Upper lobe of left lung (tissue), 6 donors: ENCODE measurements around the gene OSBPL9. TPM values are rescaled to one million over a fixed set of nuclear protein-coding genes. Genes with fewer than 3 reads are reported as not detected.
A peak's percentile ranks its signal among the peaks of the same experiment; 100 is the strongest.

Experiments
- ATAC-seq, 2 donors: fragments of 200-7000 bp; cut with Tn5 transposase; one replicate each; pipeline ENCODE4 v1.9.1; 2022; ENCODE audit warnings: mild to moderate bottlenecking in 2 of 2, moderate library complexity in 2 of 2; ENCODE audit not compliant: low FRiP score in 2 of 2
- DNase-seq, 2 donors: peaks; one replicate each; pipeline ENCODE4 v3.0.0-alpha.2; 2019 to 2020
- H3K27ac ChIP-seq, 4 donors: fragments of 200-600 bp; sonication (generic); one replicate each; pipeline ENCODE4 v1.5.1; 2016 to 2019
- H3K27me3 ChIP-seq, 4 donors: fragments of 200-600 bp; sonication (generic); one replicate each; pipeline ENCODE4 v1.5.1; 2017 to 2019
- H3K36me3 ChIP-seq, 4 donors: fragments of 200-600 bp; sonication (generic); one replicate each; pipeline ENCODE4 v1.5.1; 2016 to 2019
- H3K4me1 ChIP-seq, 4 donors: fragments of 200-600 bp; sonication (generic); one replicate each; pipeline ENCODE4 v1.5.1; 2018 to 2019
- H3K4me3 ChIP-seq, 4 donors: fragments of 200-600 bp; sonication (generic); one replicate each; pipeline ENCODE4 v1.5.1; 2017 to 2019; ENCODE audit warnings: mild to moderate bottlenecking in 2 of 4, moderate library complexity in 1 of 4
- H3K9me3 ChIP-seq, 4 donors: fragments of 200-600 bp; sonication (generic); one replicate each; pipeline ENCODE4 v1.5.1; 2018 to 2019
- EP300 ChIP-seq, 4 donors: sonication (generic); formaldehyde crosslinking; IDR thresholded peaks; one replicate each; pipeline ENCODE4 v1.5.1; 2017; ENCODE audit warnings: antibody characterized with exemption in 4 of 4, control low read depth in 2 of 4
- POLR2A ChIP-seq, 4 donors: fragments of 450-650 bp; IDR thresholded peaks; one replicate each; pipeline ENCODE4 v1.5.1; 2016 to 2017; ENCODE audit warnings: antibody characterized with exemption in 4 of 4, mild to moderate bottlenecking in 2 of 4
- POLR2AphosphoS5 ChIP-seq, 2 donors: sonication (generic); formaldehyde crosslinking; IDR thresholded peaks; one replicate each; pipeline ENCODE4 v1.5.1; 2017; ENCODE audit warnings: antibody characterized with exemption in 2 of 2
- WGBS, 2 donors: methylation state at CpG; one replicate each; pipeline ENCODE4 v1.1.5; 2017 to 2018; 5-methylcytosine and 5-hydroxymethylcytosine counted together
- total RNA-seq, 6 donors: library from RNA; depleted of rRNA in 4 of 6; stranded (reverse); fragments of >200 nt in 4 of 6; gene quantifications; one replicate each; pipeline versions ENCODE4 v1.1.0 to v1.2.1, GENCODE V29; 2016 to 2021
- TF ChIP-seq, protein P1 (sequence below), 6 experiments: fragments of 450-650 bp in 4 of 6; fragments of 200-600 bp in 2 of 6; sonication (generic) in 2 of 6; IDR thresholded peaks; one replicate each; pipeline ENCODE4 v1.5.1; 2016 to 2019; ENCODE audit warnings: antibody characterized with exemption in 6 of 6
- donor health status: DM: no; HTN: no; CAD: no; lungs with moderate emphysema.
- donor health status: DM: no; HTN: yes; CAD: no; lungs with severe emphysema.

The OSBPL9 gene, protein sequence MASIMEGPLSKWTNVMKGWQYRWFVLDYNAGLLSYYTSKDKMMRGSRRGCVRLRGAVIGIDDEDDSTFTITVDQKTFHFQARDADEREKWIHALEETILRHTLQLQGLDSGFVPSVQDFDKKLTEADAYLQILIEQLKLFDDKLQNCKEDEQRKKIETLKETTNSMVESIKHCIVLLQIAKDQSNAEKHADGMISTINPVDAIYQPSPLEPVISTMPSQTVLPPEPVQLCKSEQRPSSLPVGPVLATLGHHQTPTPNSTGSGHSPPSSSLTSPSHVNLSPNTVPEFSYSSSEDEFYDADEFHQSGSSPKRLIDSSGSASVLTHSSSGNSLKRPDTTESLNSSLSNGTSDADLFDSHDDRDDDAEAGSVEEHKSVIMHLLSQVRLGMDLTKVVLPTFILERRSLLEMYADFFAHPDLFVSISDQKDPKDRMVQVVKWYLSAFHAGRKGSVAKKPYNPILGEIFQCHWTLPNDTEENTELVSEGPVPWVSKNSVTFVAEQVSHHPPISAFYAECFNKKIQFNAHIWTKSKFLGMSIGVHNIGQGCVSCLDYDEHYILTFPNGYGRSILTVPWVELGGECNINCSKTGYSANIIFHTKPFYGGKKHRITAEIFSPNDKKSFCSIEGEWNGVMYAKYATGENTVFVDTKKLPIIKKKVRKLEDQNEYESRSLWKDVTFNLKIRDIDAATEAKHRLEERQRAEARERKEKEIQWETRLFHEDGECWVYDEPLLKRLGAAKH
- 100 to 1,000 TPM in 3 of 6 donors, 10 to 100 TPM in 3; 55.7 to 271 (median 94.9) TPM for total RNA-seq

DNA sequence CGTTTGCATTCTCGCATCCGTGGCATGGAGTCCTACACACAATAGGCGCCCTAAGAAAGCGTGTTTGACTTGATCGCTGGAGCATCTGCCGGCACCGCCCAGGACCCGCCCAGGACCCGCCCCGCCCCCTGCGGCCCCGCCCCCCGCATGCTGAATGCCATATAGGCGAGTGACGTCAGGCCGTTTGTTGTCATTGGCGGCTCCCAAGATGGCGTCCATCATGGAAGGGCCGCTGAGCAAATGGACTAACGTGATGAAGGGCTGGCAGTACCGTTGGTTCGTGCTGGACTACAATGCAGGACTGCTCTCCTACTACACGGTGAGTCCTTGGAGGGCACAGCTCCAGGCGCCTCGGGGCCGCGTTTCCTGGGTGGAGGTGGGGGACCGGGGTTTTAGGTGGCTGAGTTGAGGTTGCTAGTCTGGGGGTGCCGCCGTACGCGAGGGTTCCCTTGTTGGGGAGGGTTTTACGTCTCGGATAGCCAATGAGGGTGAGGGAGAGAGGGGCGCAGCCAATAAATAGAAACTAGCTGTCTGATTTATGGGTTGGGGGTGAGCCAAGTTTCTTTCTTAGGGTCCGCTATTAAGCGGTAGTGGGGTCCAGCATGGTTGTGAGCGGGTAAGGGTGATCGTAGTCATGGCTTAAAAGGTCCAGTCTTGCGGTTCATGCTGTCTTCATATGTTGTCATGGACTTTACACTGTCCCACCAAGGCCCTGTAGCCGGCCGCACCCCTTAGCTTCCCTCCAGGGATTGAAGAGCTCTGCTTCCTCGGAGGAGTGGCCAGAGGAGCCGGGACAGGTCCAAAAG is at the start of gene OSBPL9:
Gene OSBPL9, plus strand, starts transcription at position 190 of the 806 bp plus-strand sequence. Its CDS starts 19 bp downstream, at position 209.
- 0% methylated on average over 19 to 44 of the region's 45 CpGs for WGBS, 2 donors
- H3K4me3 ChIP-seq, result peak within 1 kb of the TSS; percentile 46 to 85 (median 73)
- H3K27me3 ChIP-seq, result no peaks in the 10 kb centered on the region
- H3K9me3 ChIP-seq, result no peaks in the 10 kb centered on the region
- H3K36me3 ChIP-seq, result no peaks in the 10 kb centered on the region
- H3K27ac ChIP-seq, result peak within 1 kb of the TSS; percentile 81 to 94 (median 88)
- TF ChIP-seq POLR2A (IDR thresholded peaks at IDR 0.05), result peak in 3 of 4 donors; percentile 39 to 79 (median 69)
- peak; percentile 76 to 93 for TF ChIP-seq POLR2AphosphoS5 (IDR thresholded peaks at IDR 0.05)
- TF ChIP-seq EP300 (IDR thresholded peaks at IDR 0.05), result no peak
- TF ChIP-seq, protein P1, sequence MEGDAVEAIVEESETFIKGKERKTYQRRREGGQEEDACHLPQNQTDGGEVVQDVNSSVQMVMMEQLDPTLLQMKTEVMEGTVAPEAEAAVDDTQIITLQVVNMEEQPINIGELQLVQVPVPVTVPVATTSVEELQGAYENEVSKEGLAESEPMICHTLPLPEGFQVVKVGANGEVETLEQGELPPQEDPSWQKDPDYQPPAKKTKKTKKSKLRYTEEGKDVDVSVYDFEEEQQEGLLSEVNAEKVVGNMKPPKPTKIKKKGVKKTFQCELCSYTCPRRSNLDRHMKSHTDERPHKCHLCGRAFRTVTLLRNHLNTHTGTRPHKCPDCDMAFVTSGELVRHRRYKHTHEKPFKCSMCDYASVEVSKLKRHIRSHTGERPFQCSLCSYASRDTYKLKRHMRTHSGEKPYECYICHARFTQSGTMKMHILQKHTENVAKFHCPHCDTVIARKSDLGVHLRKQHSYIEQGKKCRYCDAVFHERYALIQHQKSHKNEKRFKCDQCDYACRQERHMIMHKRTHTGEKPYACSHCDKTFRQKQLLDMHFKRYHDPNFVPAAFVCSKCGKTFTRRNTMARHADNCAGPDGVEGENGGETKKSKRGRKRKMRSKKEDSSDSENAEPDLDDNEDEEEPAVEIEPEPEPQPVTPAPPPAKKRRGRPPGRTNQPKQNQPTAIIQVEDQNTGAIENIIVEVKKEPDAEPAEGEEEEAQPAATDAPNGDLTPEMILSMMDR (IDR thresholded peaks at IDR 0.05), result no peak
- H3K4me1 ChIP-seq, result peaks cover 15 to 25% (median 20%) of the 10 kb centered on the region in 4 donors
- peak; percentile 94 to 95 for DNase-seq
- ATAC-seq, result peak; percentile 95 to 98

DNA sequence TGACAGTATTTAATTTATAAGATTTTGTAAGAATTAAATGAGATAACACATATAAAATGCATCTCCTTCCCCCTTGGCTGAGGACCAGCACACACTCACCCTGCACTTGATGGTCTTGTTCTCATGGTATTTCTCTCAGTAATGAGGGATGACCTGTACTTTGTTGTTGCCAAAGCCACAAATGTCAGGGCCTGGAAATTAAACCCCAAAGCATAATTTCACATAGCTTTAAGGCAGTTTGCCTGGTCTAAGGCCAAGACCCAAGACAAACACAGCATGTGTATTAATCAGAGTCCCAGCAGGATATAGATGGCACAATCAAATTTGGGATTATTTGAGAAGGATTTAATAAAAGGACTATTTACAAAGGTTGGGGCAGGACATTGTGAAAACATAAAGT is 49.2 kb upstream of the OSBPL9 start:
- Histone ChIP-seq H3K4me1 (peaks cover 24 to 27% (median 25%) of the 10 kb centered on the region in 4 donors), H3K9me3 (no peaks in the 10 kb centered on the region), H3K36me3 (no peaks in the 10 kb centered on the region), H3K27me3 (no peaks in the 10 kb centered on the region), H3K4me3 (no peak overlapping the region), H3K27ac (no peak overlapping the region)
- DNase-seq (no peak), ATAC-seq (no peak)
- TF ChIP-seq POLR2A (IDR thresholded peaks at IDR 0.05) (no peak), POLR2AphosphoS5 (IDR thresholded peaks at IDR 0.05) (no peak)
- TF ChIP-seq, protein P1 (IDR thresholded peaks at IDR 0.05), result no peak

DNA sequence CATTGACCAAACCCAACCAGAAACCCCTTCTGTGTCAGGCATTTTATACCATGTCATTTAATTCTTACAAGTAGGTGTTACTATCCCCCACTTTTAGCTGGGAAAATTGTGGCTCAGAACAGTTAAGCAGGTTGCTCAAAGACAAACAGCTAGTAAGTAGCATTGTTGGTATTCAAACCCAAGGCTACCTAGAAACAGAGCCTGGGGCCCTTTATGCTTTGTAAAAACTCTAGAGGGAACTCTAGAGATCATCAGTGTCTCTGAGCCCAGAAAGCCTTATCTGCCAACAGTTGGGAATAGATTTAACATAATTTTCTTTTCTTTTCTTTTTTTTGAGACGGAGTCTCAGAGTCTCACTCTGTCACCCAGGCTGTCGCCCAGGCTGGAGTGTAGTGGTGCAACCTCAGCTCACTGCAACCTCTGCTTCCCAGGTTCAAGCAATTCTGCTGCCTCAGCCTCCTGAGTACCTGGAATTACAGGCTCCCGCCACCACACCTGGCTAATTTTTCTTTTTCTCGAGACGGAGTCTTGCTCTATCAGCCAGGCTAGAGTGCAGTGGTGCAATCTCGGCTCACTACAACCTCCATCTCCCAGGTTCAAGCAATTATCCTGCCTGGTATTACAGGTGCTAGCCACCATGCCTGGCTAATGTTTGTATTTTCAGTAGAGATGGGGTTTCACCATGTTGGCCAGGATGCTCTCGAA is 48.5 kb upstream of the OSBPL9 start:
- WGBS, 2 donors, result 90 to 92% methylated on average over 7 of the region's 7 CpGs
- Histone ChIP-seq H3K4me1 (peaks cover 24 to 27% (median 25%) of the 10 kb centered on the region in 4 donors), H3K9me3 (no peaks in the 10 kb centered on the region), H3K27ac (peak overlapping the region in 2 of 4 donors; percentile 44 to 75), H3K4me3 (no peak overlapping the region), H3K27me3 (no peaks in the 10 kb centered on the region), H3K36me3 (no peaks in the 10 kb centered on the region)
- ATAC-seq (no peak), DNase-seq (no peak)
- TF ChIP-seq, protein P1 (IDR thresholded peaks at IDR 0.05), result no peak
- TF ChIP-seq POLR2A (IDR thresholded peaks at IDR 0.05) (no peak), EP300 (IDR thresholded peaks at IDR 0.05) (no peak), POLR2AphosphoS5 (IDR thresholded peaks at IDR 0.05) (no peak)

DNA sequence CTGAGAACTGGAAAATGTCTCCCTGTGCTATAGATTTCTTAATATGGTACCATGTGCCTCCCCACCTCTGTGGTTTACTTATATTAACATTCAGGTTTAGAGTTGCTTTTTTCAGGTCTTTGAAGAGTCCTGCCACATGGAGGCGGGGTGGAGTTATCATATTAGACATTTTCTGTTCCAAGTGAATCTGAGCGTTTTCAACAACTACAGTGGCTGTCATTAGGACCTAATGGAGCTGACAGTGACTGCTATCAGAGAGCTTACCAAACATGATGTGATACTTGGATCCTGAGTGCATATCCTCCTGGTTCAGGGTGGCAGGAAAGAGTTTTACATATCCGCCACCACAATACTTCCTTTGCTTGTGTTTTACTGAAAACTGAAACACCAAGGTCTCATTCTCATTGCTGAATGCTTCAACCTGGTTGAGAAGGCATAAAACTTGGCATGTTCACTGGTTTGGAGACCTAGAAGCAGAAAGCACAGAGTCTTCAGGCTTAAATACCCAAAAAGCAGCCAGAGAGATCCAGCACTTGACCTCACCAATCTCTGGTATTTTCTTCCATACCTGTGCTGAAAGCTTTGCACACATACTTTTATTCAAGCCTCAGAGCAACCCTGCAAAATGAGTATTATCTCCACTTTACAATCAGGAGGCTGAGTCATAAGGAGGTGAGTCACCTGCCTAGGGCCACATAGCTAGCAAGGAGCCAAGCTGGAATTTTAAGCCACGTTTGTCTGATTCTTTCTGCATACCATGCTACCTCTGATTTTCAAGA is 47.4 kb upstream of the OSBPL9 start:
- Histone ChIP-seq H3K9me3 (no peaks in the 10 kb centered on the region), H3K27ac (peak overlapping the region; percentile 27 to 75 (median 52)), H3K27me3 (no peaks in the 10 kb centered on the region), H3K4me1 (peaks cover 20 to 27% (median 25%) of the 10 kb centered on the region in 4 donors), H3K4me3 (no peak overlapping the region), H3K36me3 (no peaks in the 10 kb centered on the region)
- TF ChIP-seq POLR2A (IDR thresholded peaks at IDR 0.05), result no peak
- no peak for TF ChIP-seq POLR2AphosphoS5 (IDR thresholded peaks at IDR 0.05)
- TF ChIP-seq, protein P1 (IDR thresholded peaks at IDR 0.05), result no peak
- TF ChIP-seq EP300 (IDR thresholded peaks at IDR 0.05), result peak in 1 of 4 donors; percentile 7
- ATAC-seq, result peak; percentile 62 to 83
- peak in 1 of 2 donors; percentile 72 for DNase-seq
- WGBS, 2 donors, result 29 to 40% methylated on average over 4 of the region's 4 CpGs
